HEK293 (cell line): ENCODE measurements around the gene PIGP.

Source experiments
- CTCF ChIA-PET: fragments of 350-600 bp; formaldehyde crosslinking; extraction: SDS; loops from one replicate; lab custom pipeline; 2021; ENCODE audit warnings: antibody characterized with exemption; lab: Yijun Ruan, JAX
- POLR2A ChIA-PET: fragments of 300-600 bp; formaldehyde crosslinking; extraction: SDS; loops from one replicate; lab custom pipeline; 2020; ENCODE audit warnings: antibody characterized with exemption, inconsistent platforms; lab: Yijun Ruan, JAX
- H3K27ac ChIP-seq: fragments of 200-500 bp; sonication (Bioruptor generic); 2 replicates; pipeline ENCODE4 v1.5.1; 2014; ENCODE audit warnings: low read depth, low read length, control low read depth, inconsistent platforms; ENCODE audit errors: extremely low read depth
- H3K36me3 ChIP-seq, 2 experiments: fragments of 200-500 bp in 1 of 2; sonication (Bioruptor generic) in 1 of 2; 1 replicate in 1 of 2; 2 replicates in 1 of 2; pipeline ENCODE4 v1.5.1; 2014 to 2017; ENCODE audit warnings: inconsistent platforms in 2 of 2, low read length in 2 of 2; ENCODE audit not compliant: control insufficient read depth in 2 of 2, insufficient read depth in 1 of 2
- H3K4me1 ChIP-seq: fragments of 200-500 bp; sonication (Bioruptor generic); 2 replicates; pipeline ENCODE4 v1.5.1; 2014; ENCODE audit warnings: mild to moderate bottlenecking, low read length, inconsistent platforms; ENCODE audit not compliant: control insufficient read depth, insufficient read depth
- H3K4me3 ChIP-seq: 2 replicates; pipeline ENCODE4 v1.5.1; 2011; ENCODE audit warnings: low read depth, mild to moderate bottlenecking, control low read depth, low read length, moderate library complexity
- H3K9me3 ChIP-seq: fragments of 200-500 bp; sonication (Bioruptor generic); 2 replicates; pipeline ENCODE4 v1.5.1; 2014; ENCODE audit warnings: low read depth, low read length, inconsistent platforms; ENCODE audit not compliant: control insufficient read depth, insufficient read depth
- ELK4 ChIP-seq: IDR thresholded peaks from 2 replicates; pipeline ENCODE4 v1.6.1; 2011; ENCODE audit warnings: mild to moderate bottlenecking, low read depth, low read length, borderline replicate concordance
- KLF9 ChIP-seq: fragments of 450-650 bp; formaldehyde crosslinking; IDR thresholded peaks from 2 replicates; pipeline ENCODE4 v1.5.1; 2016; ENCODE audit warnings: missing biosample characterization, missing genetic modification characterization, low read depth
- MYNN ChIP-seq: fragments of 450-650 bp; formaldehyde crosslinking; IDR thresholded peaks from 2 replicates; pipeline ENCODE4 v1.5.1; 2016; ENCODE audit warnings: missing biosample characterization, missing genetic modification characterization, borderline replicate concordance
- MZF1 ChIP-seq: fragments of 450-650 bp; formaldehyde crosslinking; IDR thresholded peaks from 2 replicates; pipeline ENCODE4 v1.5.1; 2017; ENCODE audit warnings: missing biosample characterization, missing genetic modification characterization, borderline replicate concordance
- OSR2 ChIP-seq: fragments of 450-650 bp; formaldehyde crosslinking; IDR thresholded peaks from 2 replicates; pipeline ENCODE4 v1.5.1; 2016; ENCODE audit warnings: missing biosample characterization, missing genetic modification characterization
- PRDM4 ChIP-seq: fragments of 450-650 bp; formaldehyde crosslinking; IDR thresholded peaks from 2 replicates; pipeline ENCODE4 v1.5.1; 2017; ENCODE audit warnings: missing biosample characterization, missing genetic modification characterization
- SETDB1 ChIP-seq: IDR thresholded peaks from one replicate; pipeline ENCODE4 v1.6.1; 2017; ENCODE audit warnings: mild to moderate bottlenecking, low read length, moderate library complexity, mixed read lengths; ENCODE audit not compliant: insufficient read length
- ZBTB8A ChIP-seq: fragments of 450-650 bp; formaldehyde crosslinking; IDR thresholded peaks from 2 replicates; pipeline ENCODE4 v1.5.1; 2016; ENCODE audit warnings: missing biosample characterization, missing genetic modification characterization
- ZNF140 ChIP-seq: fragments of 450-650 bp; formaldehyde crosslinking; IDR thresholded peaks from 2 replicates; pipeline ENCODE4 v1.5.1; 2016; ENCODE audit warnings: missing biosample characterization, missing genetic modification characterization
- ZNF146 ChIP-seq: fragments of 450-650 bp; formaldehyde crosslinking; IDR thresholded peaks from 2 replicates; pipeline ENCODE4 v1.5.1; 2016; ENCODE audit warnings: missing biosample characterization, missing genetic modification characterization
- ZNF18 ChIP-seq: fragments of 450-650 bp; formaldehyde crosslinking; IDR thresholded peaks from 2 replicates; pipeline ENCODE4 v1.5.1; 2016; ENCODE audit warnings: missing biosample characterization, missing genetic modification characterization
- ZNF184 ChIP-seq: fragments of 450-650 bp; IDR thresholded peaks from 2 replicates; pipeline ENCODE4 v1.5.1; 2018; ENCODE audit warnings: missing biosample characterization, mild to moderate bottlenecking, missing genetic modification characterization
- ZNF362 ChIP-seq: fragments of 450-650 bp; formaldehyde crosslinking; IDR thresholded peaks from 2 replicates; pipeline ENCODE4 v1.5.1; 2016; ENCODE audit warnings: missing biosample characterization, missing genetic modification characterization
- ZNF529 ChIP-seq: fragments of 450-650 bp; formaldehyde crosslinking; IDR thresholded peaks from 2 replicates; pipeline ENCODE4 v1.5.1; 2017; ENCODE audit warnings: missing genetic modification characterization, missing biosample characterization; ENCODE audit not compliant: insufficient replicate concordance
- ZNF530 ChIP-seq: fragments of 450-650 bp; formaldehyde crosslinking; IDR thresholded peaks from 2 replicates; pipeline ENCODE4 v1.5.1; 2016; ENCODE audit warnings: low read depth, missing biosample characterization, missing genetic modification characterization
- ZNF558 ChIP-seq: fragments of 450-650 bp; formaldehyde crosslinking; IDR thresholded peaks from 2 replicates; pipeline ENCODE4 v1.5.1; 2016; ENCODE audit warnings: missing biosample characterization, missing genetic modification characterization
- ZNF580 ChIP-seq: fragments of 450-650 bp; formaldehyde crosslinking; IDR thresholded peaks from 2 replicates; pipeline ENCODE4 v1.5.1; 2016; ENCODE audit warnings: missing biosample characterization, missing genetic modification characterization
- ZNF621 ChIP-seq: fragments of 450-650 bp; formaldehyde crosslinking; IDR thresholded peaks from 2 replicates; pipeline ENCODE4 v1.5.1; 2017; ENCODE audit warnings: missing biosample characterization, missing genetic modification characterization
- ZNF639 ChIP-seq: fragments of 450-650 bp; formaldehyde crosslinking; IDR thresholded peaks from 2 replicates; pipeline ENCODE4 v1.5.1; 2016; ENCODE audit warnings: missing biosample characterization, missing genetic modification characterization

PIGP gene

GRCh38 chr21:37079211-37079824 is 6.4 kb upstream of the PIGP start (continued):
- TF ChIP-seq MZF1 (tag by site-specific recombination), result no peak
- TF ChIP-seq ZNF558 (tag by site-specific recombination), result peak; percentile 50; the same call in 1 of the 2 replicates
- no peak for TF ChIP-seq KLF9 (tag by site-specific recombination)
- TF ChIP-seq ZBTB8A (tag by site-specific recombination), result no peak

- H3K36me3 ChIP-seq, result no peaks in the 10 kb centered on the region
- ChIA-PET CTCF (interaction anchor here (0.7 to 2.5 kb wide), 2 partner anchors 22 to 101 kb away, joined by 3 to 10 read pairs; no protein-coding TSS in a partner anchor), POLR2A (no interaction called here)
- H3K4me1 ChIP-seq, result no peaks in the 10 kb centered on the region
- no peak overlapping the region for H3K4me3 ChIP-seq
- H3K9me3 ChIP-seq, result no peaks in the 10 kb centered on the region; the same call in 1 of the 2 replicates
- no peak overlapping the region for H3K27ac ChIP-seq
- peak; percentile 27 for TF ChIP-seq SETDB1
- peak; percentile 94 for TF ChIP-seq ZNF184 (tag by site-specific recombination)
- TF ChIP-seq ZNF529 (tag by site-specific recombination), result no peak
- TF ChIP-seq ELK4, result no peak
- TF ChIP-seq MYNN (tag by site-specific recombination), result no peak
Measured at GRCh38 chr21:37077403-37077802, 4.5 kb upstream of the PIGP start.

GRCh38 chr21:37076087-37076850 is 3.4 kb upstream of the PIGP start:
- TF ChIP-seq ZNF362 (peak; percentile 65; the same call in 1 of the 2 replicates), ZNF146 (peak; percentile 100), ZNF530 (tag by site-specific recombination) (no peak), ZNF580 (tag by site-specific recombination) (peak; percentile 72; the same call in 1 of the 2 replicates), ZNF621 (no peak), PRDM4 (tag by site-specific recombination) (no peak), ZNF140 (tag by site-specific recombination) (no peak), ZNF639 (tag by site-specific recombination) (no peak), OSR2 (tag by site-specific recombination) (no peak), ZNF18 (tag by site-specific recombination) (no peak)
- Histone ChIP-seq H3K4me3 (no peak overlapping the region), H3K27ac (no peak overlapping the region), H3K4me1 (0 out of 2 replicates have a peak, but pooled peaks cover 6% of the 10 kb centered on the region), H3K9me3 (no peaks in the 10 kb centered on the region; the same call in 1 of the 2 replicates), H3K36me3 (no peaks in the 10 kb centered on the region)
- CTCF ChIA-PET, result interaction anchor here (0.6 to 1.1 kb wide), 3 partner anchors 44 to 1123 kb away, joined by 3 to 4 read pairs (median 4); no protein-coding TSS in a partner anchor
- POLR2A ChIA-PET, result no interaction called here
